ENCODE results near the gene USB1.

DNA sequence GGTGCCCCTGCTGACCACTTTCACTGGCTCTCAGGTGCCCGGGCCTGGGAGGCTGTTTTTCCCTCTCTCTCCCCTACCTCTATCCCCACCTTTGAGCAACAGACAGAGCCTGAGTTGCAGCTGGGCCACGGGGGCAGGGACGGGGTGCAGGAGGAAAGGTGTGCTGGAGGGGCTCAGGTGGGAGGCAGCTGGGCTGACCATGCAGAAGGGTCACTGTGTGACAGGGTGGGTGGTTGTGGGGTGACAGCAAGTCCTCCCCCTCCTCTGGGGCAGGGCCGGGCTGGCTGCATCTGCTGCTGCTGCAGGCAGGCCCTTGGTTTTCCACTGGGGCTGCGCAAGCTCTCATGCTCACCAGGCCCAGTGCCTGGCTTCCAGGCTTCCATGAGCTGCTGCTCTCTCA, 7.3 kb upstream of the USB1 start:
- TF ChIP-seq, protein P1, sequence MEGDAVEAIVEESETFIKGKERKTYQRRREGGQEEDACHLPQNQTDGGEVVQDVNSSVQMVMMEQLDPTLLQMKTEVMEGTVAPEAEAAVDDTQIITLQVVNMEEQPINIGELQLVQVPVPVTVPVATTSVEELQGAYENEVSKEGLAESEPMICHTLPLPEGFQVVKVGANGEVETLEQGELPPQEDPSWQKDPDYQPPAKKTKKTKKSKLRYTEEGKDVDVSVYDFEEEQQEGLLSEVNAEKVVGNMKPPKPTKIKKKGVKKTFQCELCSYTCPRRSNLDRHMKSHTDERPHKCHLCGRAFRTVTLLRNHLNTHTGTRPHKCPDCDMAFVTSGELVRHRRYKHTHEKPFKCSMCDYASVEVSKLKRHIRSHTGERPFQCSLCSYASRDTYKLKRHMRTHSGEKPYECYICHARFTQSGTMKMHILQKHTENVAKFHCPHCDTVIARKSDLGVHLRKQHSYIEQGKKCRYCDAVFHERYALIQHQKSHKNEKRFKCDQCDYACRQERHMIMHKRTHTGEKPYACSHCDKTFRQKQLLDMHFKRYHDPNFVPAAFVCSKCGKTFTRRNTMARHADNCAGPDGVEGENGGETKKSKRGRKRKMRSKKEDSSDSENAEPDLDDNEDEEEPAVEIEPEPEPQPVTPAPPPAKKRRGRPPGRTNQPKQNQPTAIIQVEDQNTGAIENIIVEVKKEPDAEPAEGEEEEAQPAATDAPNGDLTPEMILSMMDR (IDR thresholded peaks at IDR 0.05) = no peak
- TF ChIP-seq POLR2A (IDR thresholded peaks at IDR 0.05) (no peak), EP300 (IDR thresholded peaks at IDR 0.05) (no peak)
